Measurements from ENCODE around the gene CBY2. TPM values are rescaled to one million over a fixed set of nuclear protein-coding genes. Genes with fewer than 3 reads are reported as not detected.

The CBY2 gene
- total RNA-seq, 1 experiment from 2014 or later = not detected

DNA sequence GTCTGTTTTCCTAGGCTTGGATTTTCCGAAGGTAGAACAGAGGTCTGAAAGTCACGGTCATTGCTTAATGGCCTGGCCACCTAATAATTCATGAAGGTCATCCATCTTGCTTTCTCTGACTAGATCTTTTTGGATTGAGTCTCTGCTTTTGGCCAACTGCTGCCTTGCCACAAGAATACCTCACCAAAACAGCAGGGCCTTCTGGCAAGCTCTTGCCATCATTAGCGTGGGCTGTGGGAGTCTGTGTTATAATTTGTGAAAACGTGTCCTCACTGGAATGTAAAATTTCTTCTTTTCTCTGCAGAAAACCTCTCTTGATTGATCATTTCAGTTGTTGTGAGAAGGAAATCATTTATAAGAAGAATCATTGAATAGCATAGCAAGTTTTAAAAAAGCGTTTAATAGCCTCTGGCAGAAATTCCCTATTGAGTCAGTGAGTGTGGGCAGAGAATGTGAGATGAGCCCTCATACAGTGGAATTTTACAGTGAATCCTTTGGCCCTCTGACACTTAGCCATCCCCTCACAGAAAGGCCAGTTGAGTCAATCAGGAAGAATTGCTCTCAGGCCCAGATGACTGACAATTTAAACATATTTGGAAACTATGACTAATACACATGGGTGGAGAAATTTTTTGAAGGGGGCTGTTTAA lies 43.4 kb upstream of the CBY2 start:
- Histone ChIP-seq H3K27me3 (ENCODE audit: insufficient read depth, low read length) (no peaks in the 10 kb centered on the region), H3K9me3 (ENCODE audit: control insufficient read depth, low read depth, low read length) (no peaks in the 10 kb centered on the region), H3K4me1 (ENCODE audit: insufficient read depth, low read length) (no peaks in the 10 kb centered on the region), H3K27ac (ENCODE audit: insufficient read length, low read depth, low read length) (no peak overlapping the region), H3T11ph (ENCODE audit: low read length) (no peak overlapping the region), H3K4ac (ENCODE audit: low read depth, low read length) (no peak overlapping the region), H3K9ac (ENCODE audit: extremely low read depth, insufficient read length, low read length) (no peak overlapping the region), H4K5ac (ENCODE audit: insufficient read length, low read depth, low read length) (no peak overlapping the region), H3K79me1 (ENCODE audit: insufficient read depth, low read depth, low read length, poor library complexity, severe bottlenecking) (no peaks in the 10 kb centered on the region), H2AK5ac (ENCODE audit: insufficient read length, low read length) (no peak overlapping the region), H2BK120ac (ENCODE audit: low read depth, low read length, poor library complexity, severe bottlenecking) (no peak overlapping the region), H3K79me2 (ENCODE audit: insufficient read depth, low read length) (no peaks in the 10 kb centered on the region), H2AFZ (ENCODE audit: low read length) (no peak overlapping the region), H3K56ac (ENCODE audit: insufficient read length, low read depth, low read length) (no peak overlapping the region), H2BK15ac (ENCODE audit: low read depth, low read length) (no peak overlapping the region), H3K14ac (ENCODE audit: insufficient read depth, low read length) (no peak overlapping the region), H2BK5ac (ENCODE audit: insufficient read length, low read length) (no peak overlapping the region), H2BK12ac (ENCODE audit: insufficient read length, low read depth, low read length) (no peak overlapping the region), H2BK20ac (ENCODE audit: low read depth, low read length, poor library complexity, severe bottlenecking) (no peak overlapping the region), H4K8ac (replicated peaks; ENCODE audit: insufficient read length, low read depth, low read length) (no peak overlapping the region), H4K91ac (ENCODE audit: insufficient read length, low read depth, low read length) (no peak overlapping the region), H3K4me2 (ENCODE audit: insufficient read depth, insufficient read length, low read length) (no peak overlapping the region), H3K23ac (ENCODE audit: insufficient read length, low read depth, low read length) (no peak overlapping the region), H4K20me1 (ENCODE audit: control insufficient read depth, insufficient read depth, insufficient read length) (no peaks in the 10 kb centered on the region), H3K23me2 (ENCODE audit: insufficient read length, low read depth, low read length, poor library complexity, severe bottlenecking) (no peaks in the 10 kb centered on the region), H3K18ac (ENCODE audit: insufficient read length, low read depth, low read length) (no peak overlapping the region)
- Mint-ChIP-seq H3K36me3 (ENCODE audit: insufficient read depth in 1 of 3, low read depth in 3 of 3) (peaks cover 0 to 5% (median 0%) of the 10 kb centered on the region in 3 experiments; a peak in 3 of 7 replicates), H3K27me3 (ENCODE audit: low read depth) (no peaks in the 10 kb centered on the region), H3K4me1 (peaks cover 0 to 2% of the 10 kb centered on the region in 2 experiments; a peak in 1 of 4 replicates), H3K27ac (no peak overlapping the region), H3K9me3 (no peaks in the 10 kb centered on the region; a peak in 1 of 5 replicates), H3K4me3 (no peak overlapping the region)
- DNase-seq = no peak
- no CpG with 5 or more reads among the region's 5 CpGs for WGBS (ENCODE audit: extremely low coverage, insufficient read length, low lambda C conversion rate)
- TF ChIP-seq, protein P1, sequence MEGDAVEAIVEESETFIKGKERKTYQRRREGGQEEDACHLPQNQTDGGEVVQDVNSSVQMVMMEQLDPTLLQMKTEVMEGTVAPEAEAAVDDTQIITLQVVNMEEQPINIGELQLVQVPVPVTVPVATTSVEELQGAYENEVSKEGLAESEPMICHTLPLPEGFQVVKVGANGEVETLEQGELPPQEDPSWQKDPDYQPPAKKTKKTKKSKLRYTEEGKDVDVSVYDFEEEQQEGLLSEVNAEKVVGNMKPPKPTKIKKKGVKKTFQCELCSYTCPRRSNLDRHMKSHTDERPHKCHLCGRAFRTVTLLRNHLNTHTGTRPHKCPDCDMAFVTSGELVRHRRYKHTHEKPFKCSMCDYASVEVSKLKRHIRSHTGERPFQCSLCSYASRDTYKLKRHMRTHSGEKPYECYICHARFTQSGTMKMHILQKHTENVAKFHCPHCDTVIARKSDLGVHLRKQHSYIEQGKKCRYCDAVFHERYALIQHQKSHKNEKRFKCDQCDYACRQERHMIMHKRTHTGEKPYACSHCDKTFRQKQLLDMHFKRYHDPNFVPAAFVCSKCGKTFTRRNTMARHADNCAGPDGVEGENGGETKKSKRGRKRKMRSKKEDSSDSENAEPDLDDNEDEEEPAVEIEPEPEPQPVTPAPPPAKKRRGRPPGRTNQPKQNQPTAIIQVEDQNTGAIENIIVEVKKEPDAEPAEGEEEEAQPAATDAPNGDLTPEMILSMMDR (conservative IDR thresholded peaks at IDR 0.05) = no peak
